Neuronal stem cell (in vitro differentiated cells): Measurements from ENCODE around the gene FKBP1A. TPM values are rescaled to one million over a fixed set of nuclear protein-coding genes. Genes with fewer than 3 reads are reported as not detected.
A peak's percentile ranks its signal among the peaks of the same experiment; 100 is the strongest.

Experiments
- DNase-seq: peaks from one replicate; pipeline ENCODE4 v3.0.0-alpha.2; 2013; ENCODE audit warnings: low spot score
- H2AFZ ChIP-seq: one replicate; pipeline ENCODE4 v1.6.1; 2013; ENCODE audit warnings: mild to moderate bottlenecking, low read length, inconsistent platforms
- H2AK5ac ChIP-seq: 2 replicates; pipeline ENCODE4 v1.6.1; 2013; ENCODE audit warnings: low read depth, mild to moderate bottlenecking, inconsistent platforms, low read length, moderate library complexity, mixed read lengths
- H2BK120ac ChIP-seq: 2 replicates; pipeline ENCODE4 v1.6.1; 2013; ENCODE audit warnings: low read depth, mild to moderate bottlenecking, inconsistent platforms, low read length, moderate library complexity, mixed read lengths
- H2BK12ac ChIP-seq: one replicate; pipeline ENCODE4 v1.6.1; 2013; ENCODE audit warnings: low read length, inconsistent platforms
- H2BK15ac ChIP-seq: 2 replicates; pipeline ENCODE4 v1.6.1; 2013; ENCODE audit warnings: mild to moderate bottlenecking, low read length, inconsistent platforms, mixed read lengths
- H2BK5ac ChIP-seq: one replicate; pipeline ENCODE4 v1.6.1; 2013; ENCODE audit warnings: inconsistent platforms, mild to moderate bottlenecking, low read length, moderate library complexity
- H3K14ac ChIP-seq: one replicate; pipeline ENCODE4 v1.6.1; 2013; ENCODE audit warnings: low read length, inconsistent platforms
- H3K18ac ChIP-seq: 2 replicates; pipeline ENCODE4 v1.6.1; 2013; ENCODE audit warnings: low read length, inconsistent platforms
- H3K23ac ChIP-seq: 2 replicates; pipeline ENCODE4 v1.6.1; 2013; ENCODE audit warnings: low read depth, mild to moderate bottlenecking, mixed read lengths, low read length, inconsistent platforms; ENCODE audit not compliant: poor library complexity
- H3K27ac ChIP-seq: replicated peaks from 3 replicates; pipeline ENCODE4 v1.5.1; 2013; ENCODE audit warnings: low read length, inconsistent platforms
- H3K27me3 ChIP-seq, 3 experiments: 2 replicates each; pipeline ENCODE4 v1.6.1; 2013; ENCODE audit warnings: low read length in 3 of 3, mild to moderate bottlenecking in 2 of 3, inconsistent platforms in 1 of 3, low read depth in 1 of 3, mixed read lengths in 1 of 3, moderate library complexity in 1 of 3; ENCODE audit not compliant: control insufficient read depth in 3 of 3, insufficient read depth in 3 of 3
- H3K36me3 ChIP-seq, 2 donors: replicated peaks in 1 of 2; 2 replicates each; pipeline ENCODE4 v1.6.1; 2013; ENCODE audit warnings: low read length in 2 of 2; ENCODE audit not compliant: control insufficient read depth in 2 of 2, insufficient read depth in 2 of 2
- H3K4ac ChIP-seq: 2 replicates; pipeline ENCODE4 v1.6.1; 2013; ENCODE audit warnings: inconsistent platforms, mild to moderate bottlenecking, low read length, moderate library complexity
- H3K4me1 ChIP-seq, 2 donors: 1 replicate in 1 of 2; 2 replicates in 1 of 2; pipeline ENCODE4 v1.6.1; 2013; ENCODE audit warnings: low read length in 2 of 2, low read depth in 1 of 2; ENCODE audit not compliant: control insufficient read depth in 2 of 2, insufficient read depth in 1 of 2
- H3K4me2 ChIP-seq: one replicate; pipeline ENCODE4 v1.6.1; 2013; ENCODE audit warnings: mild to moderate bottlenecking, low read length, inconsistent platforms; ENCODE audit not compliant: insufficient read depth, poor library complexity, severe bottlenecking
- H3K4me3 ChIP-seq, 2 donors: 2 replicates each; pipeline ENCODE4 v1.5.1; 2013; ENCODE audit warnings: low read length in 2 of 2, mild to moderate bottlenecking in 2 of 2, inconsistent platforms in 1 of 2, moderate library complexity in 1 of 2
- H3K79me1 ChIP-seq: one replicate; pipeline ENCODE4 v1.6.1; 2013; ENCODE audit warnings: low read depth, mild to moderate bottlenecking, inconsistent platforms, low read length, moderate library complexity
- H3K9ac ChIP-seq: one replicate; pipeline ENCODE4 v1.6.1; 2013; ENCODE audit warnings: mild to moderate bottlenecking, low read depth, low read length, inconsistent platforms; ENCODE audit not compliant: poor library complexity
- H3K9me3 ChIP-seq, 2 donors: replicated peaks in 1 of 2; 2 replicates each; pipeline versions ENCODE3 to v1.6.1; 2013; ENCODE audit warnings: low read length in 2 of 2, mild to moderate bottlenecking in 2 of 2, inconsistent platforms in 1 of 2, low read depth in 1 of 2, mixed read lengths in 1 of 2, moderate library complexity in 1 of 2; ENCODE audit not compliant: control insufficient read depth in 2 of 2, insufficient read depth in 1 of 2
- H4K8ac ChIP-seq: one replicate; pipeline ENCODE4 v1.6.1; 2013; ENCODE audit warnings: low read depth, mild to moderate bottlenecking, inconsistent platforms, low read length, moderate library complexity
- H4K91ac ChIP-seq: one replicate; pipeline ENCODE4 v1.6.1; 2013; ENCODE audit warnings: low read length, low read depth, mild to moderate bottlenecking, inconsistent platforms; ENCODE audit not compliant: poor library complexity
- WGBS, 2 donors: extraction: QIAGEN DNeasy Blood & Tissue Kit; methylation state at CpG; one replicate each; pipeline ENCODE4 v1.1.7; 2013; ENCODE audit warnings: missing lambda C conversion rate in 2 of 2, mixed read lengths in 1 of 2; ENCODE audit not compliant: insufficient read length in 2 of 2, insufficient replicate concordance in 1 of 2; ENCODE audit errors: extremely low coverage in 2 of 2; 5-methylcytosine and 5-hydroxymethylcytosine counted together
- polyA plus RNA-seq, 2 experiments: library from polyadenylated mRNA; stranded (reverse); fragments of 200-250 nt; gene quantifications; one replicate each; pipeline ENCODE4 v1.2.3, GENCODE V29; 2013

FKBP1A gene
- 179 TPM for polyA plus RNA-seq (2013, experiment 1 of 2)
- polyA plus RNA-seq (2013, experiment 2 of 2): 189 TPM

DNA sequence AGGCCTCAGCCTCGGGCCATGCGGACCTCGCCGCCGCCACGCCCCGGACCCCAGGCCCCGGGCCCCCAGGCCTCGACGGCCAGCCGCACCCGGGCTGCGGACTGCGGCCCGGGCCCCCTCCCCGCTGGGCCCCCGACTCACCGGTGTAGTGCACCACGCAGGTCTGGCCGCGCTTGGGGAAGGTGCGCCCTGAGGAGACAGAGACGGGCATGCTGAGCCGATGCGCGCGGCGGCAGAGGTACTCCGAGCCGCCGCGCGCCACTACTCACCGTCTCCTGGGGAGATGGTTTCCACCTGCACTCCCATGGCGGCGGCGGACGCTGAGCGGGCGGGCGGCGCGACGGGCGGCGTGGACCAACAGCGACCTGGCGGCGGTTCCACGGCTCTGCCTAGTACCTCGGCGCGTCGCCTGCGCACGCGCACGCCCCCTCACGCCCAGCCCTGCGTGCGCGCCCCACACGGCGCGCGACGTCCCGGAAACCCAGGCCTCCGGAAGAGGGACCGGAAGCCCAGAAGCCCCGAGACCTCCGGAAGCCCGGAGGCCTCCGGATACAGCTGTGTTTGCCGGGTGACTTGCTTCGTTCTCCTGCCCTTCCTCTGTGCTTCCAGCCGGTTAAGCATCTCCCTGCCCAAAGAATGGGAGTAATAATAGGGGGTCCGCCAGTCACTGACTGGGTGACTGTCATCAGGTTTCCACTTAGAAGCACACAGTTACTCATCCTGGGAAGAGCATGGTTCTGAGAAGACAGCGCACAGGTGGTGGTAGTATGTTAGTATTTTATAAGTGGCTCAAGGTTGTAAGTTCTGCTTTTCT is at the start of gene FKBP1A:
Gene FKBP1A, minus strand, starts transcription at position 362 of the 814 bp plus-strand sequence. Its CDS starts 56 bp downstream, at position 306.
- Histone ChIP-seq H2AFZ (peak within 1 kb of the TSS; percentile 95), H2BK15ac (no peak within 1 kb of the TSS), H3K23ac (no peak within 1 kb of the TSS), H3K27ac (no peak within 1 kb of the TSS), H2BK120ac (no peak within 1 kb of the TSS), H3K27me3 (peaks cover 0 to 8% (median 0%) of the 10 kb centered on the region in 3 experiments), H3K4ac (no peak within 1 kb of the TSS), H3K4me3 (peak within 1 kb of the TSS; percentile 90 to 95), H4K8ac (no peak within 1 kb of the TSS), H3K9me3 (no peaks in the 10 kb centered on the region), H3K4me2 (peak within 1 kb of the TSS; percentile 82), H2BK12ac (no peak within 1 kb of the TSS), H2AK5ac (peak within 1 kb of the TSS; percentile 9), H3K36me3 (peaks cover 4 to 31% of the 10 kb centered on the region in 2 donors), H3K9ac (peak within 1 kb of the TSS; percentile 91), H4K91ac (no peak within 1 kb of the TSS), H3K4me1 (peaks cover 22 to 31% of the 10 kb centered on the region in 2 donors), H2BK5ac (peak within 1 kb of the TSS; percentile 7), H3K14ac (no peak within 1 kb of the TSS), H3K18ac (peak within 1 kb of the TSS; percentile 53), H3K79me1 (peaks cover 3% of the 10 kb centered on the region)
- peak; percentile 74 for DNase-seq
- WGBS, 2 donors: no CpG with 5 or more reads among the region's 79 CpGs

DNA sequence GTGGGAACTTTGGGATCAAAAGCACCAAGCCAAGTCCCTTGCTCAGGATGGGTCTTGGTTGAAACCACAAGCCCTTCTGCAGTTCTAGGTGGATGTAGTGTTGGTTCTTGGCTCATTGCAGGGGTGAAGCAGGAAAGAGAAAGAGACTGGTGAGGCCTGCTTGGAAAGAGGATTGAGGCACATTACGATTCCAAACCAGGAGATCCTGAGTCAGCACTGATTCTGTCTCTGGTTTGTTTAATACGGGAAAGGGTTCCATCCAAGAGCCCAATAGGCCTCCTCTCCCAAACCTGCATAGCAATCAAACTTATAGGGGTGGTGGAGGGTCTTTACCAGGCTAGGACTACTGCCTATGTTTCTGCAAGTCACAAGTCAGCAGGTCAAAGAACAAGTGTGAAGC is 49.5 kb upstream of the FKBP1A start:
- Histone ChIP-seq H3K9ac (no peak overlapping the region), H4K91ac (no peak overlapping the region), H3K4me2 (no peak overlapping the region), H3K4me1 (no peaks in the 10 kb centered on the region), H2AFZ (no peak overlapping the region), H3K4ac (no peak overlapping the region), H3K36me3 (peaks cover 47 to 73% of the 10 kb centered on the region in 2 donors), H3K18ac (no peak overlapping the region), H2BK12ac (no peak overlapping the region), H2BK120ac (no peak overlapping the region), H3K4me3 (no peak overlapping the region), H3K27ac (no peak overlapping the region), H3K9me3 (no peaks in the 10 kb centered on the region), H3K79me1 (no peaks in the 10 kb centered on the region), H3K27me3 (no peaks in the 10 kb centered on the region), H2AK5ac (no peak overlapping the region), H2BK5ac (no peak overlapping the region), H3K23ac (no peak overlapping the region), H2BK15ac (no peak overlapping the region), H3K14ac (no peak overlapping the region), H4K8ac (no peak overlapping the region)
- no CpG with 5 or more reads among the region's 2 CpGs for WGBS, 2 donors
- no peak for DNase-seq

DNA sequence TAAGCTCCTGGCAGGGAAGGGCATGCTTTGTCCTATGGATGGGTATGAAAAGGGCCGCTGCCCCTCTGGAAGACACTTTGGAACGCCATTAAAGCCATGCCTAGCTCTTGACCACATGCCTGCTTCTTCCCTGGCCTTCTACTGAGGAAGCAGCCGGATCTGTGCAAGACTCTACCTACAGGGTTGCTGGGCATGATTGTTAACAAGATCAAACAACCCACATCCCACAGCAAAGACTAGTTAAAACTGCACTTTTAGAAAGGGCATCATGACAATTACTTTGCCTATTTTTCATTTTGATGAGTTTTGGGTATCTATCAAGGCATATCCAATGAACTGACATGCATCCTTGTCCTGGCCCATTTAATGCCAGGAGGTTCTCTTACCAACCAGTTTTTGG is 48.3 kb upstream of the FKBP1A start:
- Histone ChIP-seq H2BK5ac (no peak overlapping the region), H3K27me3 (no peaks in the 10 kb centered on the region), H3K79me1 (no peaks in the 10 kb centered on the region), H3K9ac (no peak overlapping the region), H3K4me1 (no peaks in the 10 kb centered on the region), H3K18ac (no peak overlapping the region), H2BK12ac (no peak overlapping the region), H3K14ac (no peak overlapping the region), H2BK120ac (no peak overlapping the region), H3K4me2 (no peak overlapping the region), H2AFZ (no peak overlapping the region), H3K4me3 (no peak overlapping the region), H2BK15ac (no peak overlapping the region), H3K36me3 (peaks cover 41 to 61% of the 10 kb centered on the region in 2 donors), H4K8ac (no peak overlapping the region), H2AK5ac (no peak overlapping the region), H3K23ac (no peak overlapping the region), H3K4ac (no peak overlapping the region), H3K9me3 (no peaks in the 10 kb centered on the region), H4K91ac (no peak overlapping the region), H3K27ac (no peak overlapping the region)
- DNase-seq: no peak
- WGBS, 2 donors: no CpG with 5 or more reads among the region's 3 CpGs

DNA sequence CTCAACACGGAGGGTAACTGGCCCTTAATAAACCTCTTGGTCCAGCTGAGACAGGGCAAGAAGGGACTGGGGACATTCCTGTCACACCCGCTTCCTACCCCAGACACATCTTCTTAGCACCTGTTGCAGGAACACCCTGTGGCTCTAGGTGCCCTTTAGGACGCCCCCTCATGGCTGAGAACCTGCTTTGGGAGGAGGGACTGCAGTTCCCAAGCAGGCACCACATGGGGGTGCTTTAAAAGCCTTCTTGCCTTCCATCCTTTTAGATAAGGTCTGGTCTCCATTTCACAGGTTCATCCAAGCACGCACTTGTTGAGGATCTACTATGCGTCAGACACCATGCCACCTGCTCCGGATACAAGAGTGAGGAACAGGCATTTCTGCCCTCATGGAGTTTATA is 47.2 kb upstream of the FKBP1A start:
- DNase-seq: no peak
- Histone ChIP-seq H3K9ac (no peak overlapping the region), H3K79me1 (no peaks in the 10 kb centered on the region), H2BK15ac (no peak overlapping the region), H4K91ac (no peak overlapping the region), H4K8ac (no peak overlapping the region), H3K36me3 (peaks cover 31 to 50% of the 10 kb centered on the region in 2 donors), H3K4ac (no peak overlapping the region), H3K14ac (no peak overlapping the region), H2BK12ac (no peak overlapping the region), H2AK5ac (no peak overlapping the region), H2BK5ac (no peak overlapping the region), H3K23ac (no peak overlapping the region), H3K18ac (no peak overlapping the region), H3K4me3 (no peak overlapping the region), H3K27me3 (no peaks in the 10 kb centered on the region), H3K9me3 (no peaks in the 10 kb centered on the region), H2AFZ (no peak overlapping the region), H2BK120ac (no peak overlapping the region), H3K4me2 (no peak overlapping the region), H3K27ac (no peak overlapping the region), H3K4me1 (no peaks in the 10 kb centered on the region)
- no CpG with 5 or more reads among the region's 6 CpGs for WGBS, 2 donors
